CD8-positive, alpha-beta memory T cell (primary cell): ENCODE measurements around the gene PGM2L1. TPM values are rescaled to one million over a fixed set of nuclear protein-coding genes. Genes with fewer than 3 reads are reported as not detected.

Source experiments
- CTCF ChIA-PET: fragments of 350-600 bp; sonication (Branson Sonifier 250); formaldehyde crosslinking; loops from one replicate; lab custom pipeline; 2021; ENCODE audit warnings: antibody characterized with exemption; lab: Charles Lee
- POLR2A ChIA-PET: fragments of 350-600 bp; sonication (Branson Sonifier 250); formaldehyde crosslinking; loops from one replicate; lab custom pipeline; 2021; ENCODE audit warnings: antibody characterized with exemption; lab: Charles Lee
- DNase-seq, 5 donors: peaks; one replicate each; pipeline versions ENCODE4 v3.0.0 to v3.0.0-alpha.2; 2020 to 2022; ENCODE audit warnings: mixed read lengths in 1 of 5
- H3K27ac ChIP-seq: one replicate; pipeline ENCODE4 v1.7.0; 2013; ENCODE audit warnings: low read depth, mild to moderate bottlenecking, low read length, moderate library complexity
- H3K27me3 ChIP-seq: 2 replicates; pipeline ENCODE4 v1.7.0; 2013; ENCODE audit warnings: low read length, mild to moderate bottlenecking; ENCODE audit not compliant: insufficient read depth, poor library complexity, severe bottlenecking
- H3K36me3 ChIP-seq: 2 replicates; pipeline ENCODE4 v1.7.0; 2013; ENCODE audit warnings: mild to moderate bottlenecking, low read length, moderate library complexity; ENCODE audit not compliant: insufficient read depth
- H3K4me1 ChIP-seq: 2 replicates; pipeline ENCODE4 v1.7.0; 2013; ENCODE audit warnings: mild to moderate bottlenecking, low read length, moderate library complexity; ENCODE audit not compliant: insufficient read depth
- H3K4me3 ChIP-seq: 2 replicates; pipeline ENCODE4 v1.7.0; 2013; ENCODE audit warnings: mild to moderate bottlenecking, low read length
- H3K9me3 ChIP-seq: 2 replicates; pipeline ENCODE4 v1.7.0; 2013; ENCODE audit warnings: mild to moderate bottlenecking, low read length
- H3K27ac Mint-ChIP-seq, 8 donors: one replicate each; pipeline ENCODE4 v1.8.0; 2020 to 2021; ENCODE audit warnings: mixed read lengths in 8 of 8, mild to moderate bottlenecking in 6 of 8, inconsistent platforms in 3 of 8, moderate library complexity in 3 of 8
- H3K27me3 Mint-ChIP-seq, 2 donors: one replicate each; pipeline ENCODE4 v1.8.0; 2020 to 2021; ENCODE audit warnings: mixed read lengths in 2 of 2, mild to moderate bottlenecking in 1 of 2, moderate library complexity in 1 of 2
- H3K36me3 Mint-ChIP-seq, 3 donors: one replicate each; pipeline ENCODE4 v1.8.0; 2020 to 2021; ENCODE audit warnings: mixed read lengths in 3 of 3, inconsistent platforms in 1 of 3, mild to moderate bottlenecking in 1 of 3
- H3K4me1 Mint-ChIP-seq, 3 donors: one replicate each; pipeline ENCODE4 v1.8.0; 2020 to 2021; ENCODE audit warnings: mixed read lengths in 3 of 3, inconsistent platforms in 1 of 3, mild to moderate bottlenecking in 1 of 3
- H3K4me3 Mint-ChIP-seq, 7 donors: one replicate each; pipeline ENCODE4 v1.8.0; 2020 to 2021; ENCODE audit warnings: mixed read lengths in 7 of 7, mild to moderate bottlenecking in 6 of 7, moderate library complexity in 4 of 7, inconsistent platforms in 2 of 7
- H3K9me3 Mint-ChIP-seq, 5 donors: one replicate each; pipeline ENCODE4 v1.8.0; 2020 to 2022; ENCODE audit warnings: mixed read lengths in 5 of 5, mild to moderate bottlenecking in 3 of 5, moderate library complexity in 2 of 5, inconsistent platforms in 1 of 5
- polyA plus RNA-seq: library from polyadenylated mRNA; unstranded; fragments of 300-500 nt; fragmentation: Illumina TruSeq; gene quantifications from one replicate; pipeline ENCODE4 v1.2.3, GENCODE V29; 2021
- total RNA-seq, 2 experiments: library from RNA; stranded (reverse); gene quantifications; one replicate each; pipeline ENCODE4 v1.2.3, GENCODE V29; 2021

The PGM2L1 gene
- total and polyA plus RNA-seq, 3 experiments from 2014 or later = 4.6 to 9.8 (median 9.6) TPM

GRCh38 chr11:74306435-74307175, 91.6 kb downstream of the PGM2L1 start:
- Mint-ChIP-seq H3K4me3 (no peak overlapping the region), H3K4me1 (peaks cover 4 to 9% (median 9%) of the 10 kb centered on the region in 3 donors), H3K9me3 (no peaks in the 10 kb centered on the region), H3K27me3 (peaks cover 16 to 75% of the 10 kb centered on the region in 2 donors), H3K27ac (no peak overlapping the region), H3K36me3 (no peaks in the 10 kb centered on the region)
- POLR2A ChIA-PET = no interaction called here
- CTCF ChIA-PET = no interaction called here
- H3K9me3 ChIP-seq = no peaks in the 10 kb centered on the region
- no peaks in the 10 kb centered on the region for H3K36me3 ChIP-seq
- peaks cover 22% of the 10 kb centered on the region for H3K27me3 ChIP-seq
- no peak for DNase-seq
- H3K4me1 ChIP-seq = peaks cover 6% of the 10 kb centered on the region
- no peak overlapping the region for H3K27ac ChIP-seq
- H3K4me3 ChIP-seq = no peak overlapping the region

DNA sequence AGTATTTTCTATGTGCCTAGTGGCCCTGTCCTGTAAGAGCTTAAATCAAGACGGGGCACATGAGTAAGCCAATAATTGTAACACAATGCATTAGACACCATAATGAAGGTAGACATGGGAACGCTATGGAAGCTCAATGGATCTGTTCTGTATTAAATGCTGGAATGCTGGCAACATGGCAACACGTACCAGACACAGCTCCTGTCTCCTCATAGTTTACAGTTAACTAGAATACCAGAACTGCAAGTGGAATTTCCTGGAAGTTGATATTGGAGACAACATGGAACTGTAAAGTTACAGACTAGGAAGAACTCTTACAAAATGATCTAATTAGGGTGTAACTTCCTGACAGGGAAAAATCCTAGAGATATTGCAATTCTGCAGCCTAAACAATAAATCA, 99.2 kb downstream of the PGM2L1 start:
- Mint-ChIP-seq H3K9me3 (no peaks in the 10 kb centered on the region), H3K27ac (no peak overlapping the region), H3K36me3 (peaks cover 0 to 1% (median 0%) of the 10 kb centered on the region in 3 donors), H3K27me3 (peaks cover 8 to 72% of the 10 kb centered on the region in 2 donors), H3K4me1 (peaks cover 4 to 7% (median 5%) of the 10 kb centered on the region in 3 donors), H3K4me3 (no peak overlapping the region)
- DNase-seq = no peak
- H3K4me1 ChIP-seq = no peaks in the 10 kb centered on the region
- H3K27ac ChIP-seq = no peak overlapping the region
- H3K27me3 ChIP-seq = no peaks in the 10 kb centered on the region
- ChIA-PET CTCF (no interaction called here), POLR2A (no interaction called here)
- no peak overlapping the region for H3K4me3 ChIP-seq
- H3K9me3 ChIP-seq = no peaks in the 10 kb centered on the region
- H3K36me3 ChIP-seq = no peaks in the 10 kb centered on the region

DNA sequence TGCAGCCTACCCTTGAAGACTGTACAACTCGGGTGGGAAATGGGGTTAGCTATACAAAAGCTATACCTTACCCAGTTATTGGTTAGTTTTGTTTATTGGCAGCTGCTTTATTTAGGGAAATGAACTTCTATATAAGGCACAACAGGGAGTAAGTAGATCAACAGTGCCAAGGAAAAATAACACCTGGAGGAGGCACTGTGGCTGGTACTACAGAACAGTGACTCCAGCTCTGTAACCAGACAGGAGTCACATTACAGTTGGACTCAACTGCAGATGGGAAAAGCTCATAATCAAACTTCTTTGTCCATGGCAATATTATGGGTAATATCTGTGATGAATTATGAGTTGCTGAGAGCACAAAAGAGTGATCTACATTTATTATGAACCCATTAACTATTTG, 100.7 kb downstream of the PGM2L1 start:
- Mint-ChIP-seq H3K9me3 (no peaks in the 10 kb centered on the region), H3K36me3 (peaks cover 0 to 2% (median 0%) of the 10 kb centered on the region in 3 donors), H3K4me3 (no peak overlapping the region), H3K4me1 (peaks cover 4 to 7% (median 5%) of the 10 kb centered on the region in 3 donors), H3K27ac (no peak overlapping the region), H3K27me3 (peaks cover 6 to 73% of the 10 kb centered on the region in 2 donors)
- CTCF ChIA-PET = no interaction called here
- Histone ChIP-seq H3K4me1 (no peaks in the 10 kb centered on the region), H3K27ac (no peak overlapping the region), H3K9me3 (no peaks in the 10 kb centered on the region), H3K4me3 (no peak overlapping the region), H3K36me3 (no peaks in the 10 kb centered on the region), H3K27me3 (no peaks in the 10 kb centered on the region)
- no peak for DNase-seq
- POLR2A ChIA-PET = no interaction called here

DNA sequence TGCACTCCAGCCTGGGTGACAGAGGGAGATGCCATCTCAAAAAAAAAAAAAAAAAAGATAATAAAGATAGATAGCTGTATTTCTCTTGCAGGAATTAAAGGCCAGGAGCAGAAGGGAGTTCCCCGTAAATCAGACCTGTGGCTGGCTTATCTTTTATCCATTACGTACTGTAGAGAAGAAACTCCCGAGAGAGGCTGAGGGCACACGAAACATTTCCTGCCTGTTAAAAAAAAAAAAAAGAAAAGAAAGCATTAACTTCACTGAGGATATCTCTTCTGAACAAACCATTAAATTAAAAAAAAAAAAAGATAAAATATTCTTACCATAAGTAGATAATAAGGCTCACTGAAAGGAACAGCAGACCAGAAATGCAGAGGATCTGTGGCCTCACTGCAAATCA, 109.3 kb downstream of the PGM2L1 start:
- Histone ChIP-seq H3K4me1 (no peaks in the 10 kb centered on the region), H3K36me3 (no peaks in the 10 kb centered on the region), H3K9me3 (no peaks in the 10 kb centered on the region), H3K27ac (no peak overlapping the region), H3K27me3 (no peaks in the 10 kb centered on the region), H3K4me3 (no peak overlapping the region)
- peak overlapping the region in 1 of 8 donors; percentile 80 for H3K27ac Mint-ChIP-seq
- H3K4me3 Mint-ChIP-seq = no peak overlapping the region
- H3K27me3 Mint-ChIP-seq = peaks cover 4 to 17% of the 10 kb centered on the region in 2 donors
- H3K4me1 Mint-ChIP-seq = no peaks in the 10 kb centered on the region
- no peaks in the 10 kb centered on the region for H3K36me3 Mint-ChIP-seq
- POLR2A ChIA-PET = no interaction called here
- DNase-seq = no peak
- no peaks in the 10 kb centered on the region for H3K9me3 Mint-ChIP-seq
- CTCF ChIA-PET = no interaction called here

GRCh38 chr11:74288161-74288560, 110.1 kb downstream of the PGM2L1 start:
- no peaks in the 10 kb centered on the region for H3K4me1 Mint-ChIP-seq
- no peak for DNase-seq
- Histone ChIP-seq H3K36me3 (no peaks in the 10 kb centered on the region), H3K27me3 (no peaks in the 10 kb centered on the region), H3K9me3 (no peaks in the 10 kb centered on the region), H3K4me1 (no peaks in the 10 kb centered on the region), H3K27ac (no peak overlapping the region), H3K4me3 (no peak overlapping the region)
- no peaks in the 10 kb centered on the region for H3K36me3 Mint-ChIP-seq
- peaks cover 4 to 13% of the 10 kb centered on the region in 2 donors for H3K27me3 Mint-ChIP-seq
- ChIA-PET POLR2A (no interaction called here), CTCF (no interaction called here)
- H3K27ac Mint-ChIP-seq = no peak overlapping the region
- no peak overlapping the region for H3K4me3 Mint-ChIP-seq
- H3K9me3 Mint-ChIP-seq = no peaks in the 10 kb centered on the region

DNA sequence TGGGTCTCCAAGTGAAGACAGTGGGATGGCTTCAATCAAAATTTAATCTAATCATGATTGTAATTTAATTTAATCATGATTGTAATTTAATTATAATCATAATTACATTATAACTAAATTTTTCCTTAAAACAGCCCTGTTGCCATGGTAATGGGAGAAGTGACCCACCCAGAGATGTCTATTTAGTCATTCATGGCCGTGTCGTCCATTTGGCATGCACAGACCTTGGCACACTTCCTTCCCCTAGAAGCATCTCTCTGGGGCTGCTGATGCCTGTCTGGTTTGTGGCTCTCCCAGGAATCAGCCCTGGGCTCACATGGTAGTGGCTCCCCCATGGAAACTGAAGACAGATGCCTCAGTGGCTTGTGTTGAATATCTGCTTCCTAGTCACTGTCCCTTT, 113.8 kb downstream of the PGM2L1 start:
- no peak overlapping the region for H3K27ac ChIP-seq
- CTCF ChIA-PET = no interaction called here

DNA sequence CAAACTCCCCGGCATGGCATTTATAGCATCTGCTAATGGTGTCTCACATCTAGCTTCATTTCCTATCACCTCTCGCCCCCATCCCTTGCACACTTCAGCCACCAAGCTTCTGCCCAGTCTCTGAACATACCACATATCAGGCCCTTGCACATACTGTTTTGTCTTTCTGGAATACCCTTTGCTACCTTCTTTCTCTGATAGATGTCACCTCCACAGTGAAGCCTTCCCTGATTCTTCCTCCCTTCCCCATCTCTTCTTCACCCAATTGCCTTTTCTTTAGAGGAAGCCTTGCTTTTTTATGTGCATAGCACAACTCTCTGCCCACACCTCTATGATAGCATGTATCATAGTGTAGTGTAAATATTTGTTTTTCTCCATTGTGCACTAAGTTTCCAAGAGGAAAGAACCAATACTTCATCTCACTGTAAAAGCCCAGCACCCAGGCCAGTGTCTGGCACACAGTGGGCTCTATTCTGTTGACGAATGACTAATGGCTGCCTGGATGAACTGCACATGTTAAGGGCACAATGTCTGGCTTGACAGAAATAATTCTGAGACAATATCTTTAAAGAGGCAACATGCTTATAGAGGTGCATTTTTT, 114.6 kb downstream of the PGM2L1 start:
- Mint-ChIP-seq H3K27me3 (peaks cover 2 to 3% of the 10 kb centered on the region in 2 donors), H3K27ac (no peak overlapping the region), H3K4me3 (no peak overlapping the region), H3K9me3 (no peaks in the 10 kb centered on the region), H3K4me1 (no peaks in the 10 kb centered on the region), H3K36me3 (no peaks in the 10 kb centered on the region)
- ChIA-PET POLR2A (no interaction called here), CTCF (no interaction called here)
- Histone ChIP-seq H3K4me1 (no peaks in the 10 kb centered on the region), H3K4me3 (no peak overlapping the region), H3K36me3 (no peaks in the 10 kb centered on the region), H3K27me3 (no peaks in the 10 kb centered on the region), H3K9me3 (no peaks in the 10 kb centered on the region), H3K27ac (no peak overlapping the region)
- DNase-seq = no peak

More for the DNA sequence above, 113.8 kb downstream of the PGM2L1 start:
- Mint-ChIP-seq H3K27me3 (peaks cover 2 to 3% of the 10 kb centered on the region in 2 donors), H3K27ac (no peak overlapping the region), H3K36me3 (no peaks in the 10 kb centered on the region), H3K4me3 (no peak overlapping the region), H3K4me1 (no peaks in the 10 kb centered on the region), H3K9me3 (no peaks in the 10 kb centered on the region)
- POLR2A ChIA-PET = no interaction called here
- Histone ChIP-seq H3K4me3 (no peak overlapping the region), H3K9me3 (no peaks in the 10 kb centered on the region), H3K27me3 (no peaks in the 10 kb centered on the region), H3K36me3 (no peaks in the 10 kb centered on the region), H3K4me1 (no peaks in the 10 kb centered on the region)
- no peak for DNase-seq

DNA sequence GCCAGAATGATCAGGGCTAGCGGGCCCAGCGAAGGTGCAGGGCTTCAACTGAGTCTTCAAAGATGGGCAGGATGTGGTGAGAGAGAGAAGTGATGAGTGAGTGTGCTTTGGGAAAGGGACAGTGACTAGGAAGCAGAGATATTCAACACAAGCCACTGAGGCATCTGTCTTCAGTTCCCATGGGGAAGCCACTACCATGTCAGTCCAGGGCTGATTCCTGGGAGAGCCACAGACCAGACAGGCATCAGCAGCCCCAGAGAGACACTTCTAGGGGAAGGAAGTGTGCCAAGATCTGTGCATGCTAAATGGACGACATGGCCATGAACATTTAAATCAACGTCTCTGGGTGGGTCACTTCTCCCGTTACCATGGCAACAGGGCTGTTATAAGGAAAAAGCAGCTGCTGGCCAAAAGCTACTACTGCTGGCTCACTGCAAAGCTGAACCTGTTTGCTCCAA, 115.3 kb downstream of the PGM2L1 start:
- no peaks in the 10 kb centered on the region for H3K9me3 ChIP-seq
- Mint-ChIP-seq H3K27me3 (peaks cover 2 to 5% of the 10 kb centered on the region in 2 donors), H3K4me3 (no peak overlapping the region), H3K9me3 (no peaks in the 10 kb centered on the region), H3K36me3 (no peaks in the 10 kb centered on the region), H3K27ac (no peak overlapping the region), H3K4me1 (no peaks in the 10 kb centered on the region)
- ChIA-PET POLR2A (no interaction called here), CTCF (no interaction called here)
- no peak overlapping the region for H3K4me3 ChIP-seq
- no peaks in the 10 kb centered on the region for H3K27me3 ChIP-seq
- H3K27ac ChIP-seq = no peak overlapping the region
- no peaks in the 10 kb centered on the region for H3K4me1 ChIP-seq
- DNase-seq = no peak
- no peaks in the 10 kb centered on the region for H3K36me3 ChIP-seq
